ENCODE results near the gene CCNQ.

CCNQ gene

DNA sequence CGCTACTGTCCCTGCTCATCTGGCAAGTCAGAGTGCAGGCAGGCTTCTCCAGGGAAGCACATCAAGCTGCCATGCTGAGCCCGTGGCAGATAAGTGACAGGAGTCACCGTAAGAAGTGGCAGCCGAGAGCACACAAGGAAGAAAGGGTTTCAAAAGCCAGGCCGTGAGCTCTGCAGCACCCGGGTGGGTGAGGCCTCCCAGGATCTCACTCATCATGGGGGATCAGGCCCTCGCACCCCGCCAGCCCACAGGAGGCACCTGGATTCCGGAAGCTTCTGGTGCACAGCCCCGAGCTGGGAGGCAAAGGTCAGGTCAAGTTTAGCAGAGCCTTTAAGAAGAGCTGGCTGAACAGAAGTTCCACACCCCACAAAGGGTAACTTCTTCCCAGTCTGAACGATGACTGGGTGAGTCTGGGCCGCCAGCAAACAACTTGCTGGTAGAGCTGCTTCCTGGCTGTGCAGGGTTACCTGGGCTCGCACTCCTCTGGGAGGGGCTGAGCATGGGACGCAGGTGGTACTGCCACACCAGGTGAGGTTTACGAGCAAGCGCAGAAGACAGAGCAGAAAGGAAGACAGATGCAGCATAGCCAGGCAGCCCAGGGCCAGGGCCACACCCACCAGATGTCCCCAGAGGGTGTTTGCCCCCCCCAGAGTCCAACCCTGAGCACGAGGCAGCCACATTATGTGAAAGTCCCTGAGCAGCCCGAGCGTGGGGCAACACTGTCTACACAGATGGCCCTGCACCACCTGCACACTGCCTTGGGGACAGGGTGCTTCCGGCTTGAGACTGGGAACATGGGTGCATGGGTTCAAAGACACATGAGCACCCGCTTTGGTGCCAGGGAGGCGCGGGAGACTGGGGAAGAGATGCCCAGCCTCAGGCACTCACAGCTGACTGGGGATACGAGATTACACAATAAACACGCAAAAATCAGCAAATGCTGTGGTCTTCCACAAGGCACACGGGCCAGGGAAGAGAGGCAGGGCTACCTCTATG, 7.7 kb downstream of the CCNQ start:
- TF ChIP-seq GATA3 (IDR thresholded peaks at IDR 0.05; ENCODE audit: low read depth, low read length), result no peak
- TF ChIP-seq GATA2 (IDR thresholded peaks at IDR 0.05; ENCODE audit: low read depth, low read length), result no peak

DNA sequence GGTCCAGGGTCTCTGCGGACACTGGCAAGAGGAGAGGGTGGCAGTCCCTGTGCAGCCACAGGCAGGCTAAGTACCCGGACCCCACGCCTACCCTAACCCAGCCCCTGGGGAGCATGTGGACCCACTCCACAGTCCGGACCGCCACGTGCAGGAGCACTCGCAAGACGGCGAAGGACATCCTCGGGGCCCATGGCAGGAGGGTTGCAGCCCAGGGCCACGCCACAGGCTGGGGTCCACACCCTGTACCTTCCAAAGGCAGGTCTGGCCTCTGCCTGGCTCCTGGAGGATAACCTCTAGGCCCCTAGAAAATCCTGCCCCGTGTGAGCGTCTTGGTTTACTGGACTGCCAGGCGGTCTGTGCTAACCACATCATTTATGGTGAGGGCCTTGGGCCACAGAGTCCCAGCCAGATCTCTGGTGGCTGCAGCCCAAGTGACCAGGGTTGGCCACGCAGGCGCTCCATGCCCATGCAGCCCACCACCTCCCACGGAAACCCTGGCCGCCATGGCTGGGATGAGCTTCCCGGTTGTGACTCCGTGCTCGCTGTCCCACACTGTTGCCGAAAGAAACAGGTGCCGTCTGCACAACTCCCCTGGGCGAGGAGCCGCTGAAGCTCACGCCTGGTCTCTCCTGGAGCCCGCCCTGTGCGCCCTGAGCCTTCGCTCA, 10.0 kb downstream of the CCNQ start:
- TF ChIP-seq GATA2 (IDR thresholded peaks at IDR 0.05; ENCODE audit: low read depth, low read length), result no peak

DNA sequence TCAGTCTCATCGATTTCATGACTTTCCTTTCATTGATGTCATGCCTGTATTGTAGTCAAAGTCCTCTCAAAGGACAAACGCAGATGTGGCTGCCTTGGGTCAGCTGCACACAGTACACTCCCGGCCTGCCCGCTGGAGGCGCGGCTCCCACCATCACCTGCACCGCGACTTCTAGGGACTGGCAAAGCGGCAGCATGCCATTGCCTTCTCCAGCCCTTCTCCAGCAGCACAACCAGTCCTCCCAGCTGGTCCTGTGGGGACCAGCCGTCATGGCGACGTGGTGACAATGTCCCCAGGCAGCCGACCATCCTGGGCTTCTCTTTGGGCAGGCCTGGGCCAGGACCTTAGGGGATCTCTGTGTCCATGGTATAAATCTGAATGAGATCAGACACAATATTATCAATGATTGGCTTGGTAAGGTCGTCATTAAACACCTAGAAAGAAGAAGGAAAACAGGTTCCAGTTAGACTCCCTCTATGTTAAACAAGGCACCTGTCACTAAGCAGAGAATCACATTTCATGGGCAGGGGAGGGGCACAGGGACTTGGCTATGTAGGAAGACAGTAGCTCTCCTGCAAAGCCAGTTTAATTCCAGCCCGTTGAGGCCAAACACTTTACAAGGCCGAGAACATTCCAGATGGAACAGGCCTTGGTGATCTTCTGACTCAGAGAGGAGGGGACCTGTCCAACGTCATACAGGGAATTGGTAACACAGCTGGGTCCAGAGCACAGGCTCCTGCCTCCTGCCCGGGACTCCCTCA, 10.7 kb downstream of the CCNQ start:
- TF ChIP-seq GATA3 (IDR thresholded peaks at IDR 0.05; ENCODE audit: low read depth, low read length) (no peak), GATA2 (IDR thresholded peaks at IDR 0.05; ENCODE audit: low read depth, low read length) (no peak)

DNA sequence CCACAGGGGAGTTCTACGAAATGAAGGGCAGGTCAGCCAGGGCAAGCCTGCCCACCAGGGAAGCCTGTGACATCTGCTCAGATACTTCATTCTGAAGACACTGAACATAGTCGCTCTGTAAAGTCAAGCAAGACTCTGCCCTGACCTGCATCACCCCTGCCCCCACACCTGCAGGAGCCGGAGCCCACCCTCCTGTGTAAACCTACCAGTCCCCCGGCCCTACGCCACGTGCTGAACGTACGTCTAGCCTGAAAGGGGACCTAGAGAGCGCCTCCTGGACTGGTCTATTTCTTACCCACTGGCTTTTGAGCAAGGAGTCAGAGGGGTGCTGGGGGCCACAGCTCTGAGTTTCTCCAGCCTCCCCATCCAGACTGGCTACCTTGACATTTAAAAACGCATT, 11.6 kb downstream of the CCNQ start:
- TF ChIP-seq GATA2 (IDR thresholded peaks at IDR 0.05; ENCODE audit: low read depth, low read length) (no peak), GATA3 (IDR thresholded peaks at IDR 0.05; ENCODE audit: low read depth, low read length) (no peak)

DNA sequence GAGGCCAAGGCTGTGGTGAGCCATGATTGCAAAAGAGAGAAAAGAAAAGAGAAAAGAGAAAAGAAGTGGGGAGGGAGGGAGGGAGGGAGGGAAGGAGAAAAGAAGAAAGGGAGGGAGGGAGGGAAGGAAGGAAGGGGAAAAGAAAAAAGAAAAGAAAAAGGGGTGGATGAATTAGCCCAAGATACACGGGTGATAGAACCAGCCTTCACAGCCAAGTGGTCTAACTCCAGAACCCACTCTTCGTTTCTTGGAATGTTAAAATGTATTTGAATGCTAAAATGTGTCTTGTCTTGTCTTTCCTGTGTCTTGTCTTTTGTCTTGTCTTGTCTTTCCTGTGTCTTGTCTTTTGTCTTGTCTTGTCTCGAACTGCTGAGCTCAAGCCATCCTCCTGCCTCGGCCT, 13.1 kb downstream of the CCNQ start:
- TF ChIP-seq GATA3 (IDR thresholded peaks at IDR 0.05; ENCODE audit: low read depth, low read length) (no peak), GATA2 (IDR thresholded peaks at IDR 0.05; ENCODE audit: low read depth, low read length) (no peak)

DNA sequence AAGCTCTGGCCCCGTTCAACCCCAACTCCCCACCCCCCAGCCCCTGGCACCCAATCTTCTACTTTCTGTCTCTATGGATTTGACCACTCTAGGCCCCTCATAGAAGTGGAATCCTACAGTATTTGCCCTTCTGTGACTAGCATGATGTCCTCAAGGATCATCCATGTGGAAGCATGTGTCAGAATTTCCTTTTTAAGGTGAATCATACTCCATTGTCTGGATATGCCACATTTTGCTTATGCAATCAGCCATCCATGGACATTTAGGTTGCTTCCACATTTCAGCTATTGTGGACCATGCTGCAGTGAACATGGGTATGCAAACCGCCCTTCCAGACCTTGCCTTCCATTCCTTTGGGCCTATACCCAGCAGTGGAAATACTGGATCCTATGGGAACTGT, 15.5 kb downstream of the CCNQ start:
- TF ChIP-seq GATA3 (IDR thresholded peaks at IDR 0.05; ENCODE audit: low read depth, low read length), result no peak
- no peak for TF ChIP-seq GATA2 (IDR thresholded peaks at IDR 0.05; ENCODE audit: low read depth, low read length)

DNA sequence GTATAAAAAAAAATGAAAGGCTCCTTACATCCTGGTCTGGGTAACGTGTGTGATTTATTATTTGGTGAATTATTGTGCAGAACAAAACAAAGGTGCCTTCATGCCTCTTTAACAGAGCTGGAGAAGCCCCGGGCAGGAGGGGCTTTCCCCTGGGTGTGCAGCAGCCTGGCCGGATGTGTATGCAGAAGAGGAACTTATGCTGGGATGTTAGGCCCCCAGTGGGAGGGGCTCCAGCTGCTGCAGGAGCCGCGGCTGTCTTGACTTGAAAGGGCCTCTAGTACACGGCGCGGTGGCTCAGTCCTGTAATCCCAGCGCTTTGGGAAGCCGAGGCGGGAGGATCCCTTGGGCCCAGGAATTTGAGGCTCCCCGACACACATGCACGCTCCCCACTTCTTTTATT, 16.0 kb downstream of the CCNQ start:
- TF ChIP-seq GATA2 (IDR thresholded peaks at IDR 0.05; ENCODE audit: low read depth, low read length) (no peak), GATA3 (IDR thresholded peaks at IDR 0.05; ENCODE audit: low read depth, low read length) (no peak)

DNA sequence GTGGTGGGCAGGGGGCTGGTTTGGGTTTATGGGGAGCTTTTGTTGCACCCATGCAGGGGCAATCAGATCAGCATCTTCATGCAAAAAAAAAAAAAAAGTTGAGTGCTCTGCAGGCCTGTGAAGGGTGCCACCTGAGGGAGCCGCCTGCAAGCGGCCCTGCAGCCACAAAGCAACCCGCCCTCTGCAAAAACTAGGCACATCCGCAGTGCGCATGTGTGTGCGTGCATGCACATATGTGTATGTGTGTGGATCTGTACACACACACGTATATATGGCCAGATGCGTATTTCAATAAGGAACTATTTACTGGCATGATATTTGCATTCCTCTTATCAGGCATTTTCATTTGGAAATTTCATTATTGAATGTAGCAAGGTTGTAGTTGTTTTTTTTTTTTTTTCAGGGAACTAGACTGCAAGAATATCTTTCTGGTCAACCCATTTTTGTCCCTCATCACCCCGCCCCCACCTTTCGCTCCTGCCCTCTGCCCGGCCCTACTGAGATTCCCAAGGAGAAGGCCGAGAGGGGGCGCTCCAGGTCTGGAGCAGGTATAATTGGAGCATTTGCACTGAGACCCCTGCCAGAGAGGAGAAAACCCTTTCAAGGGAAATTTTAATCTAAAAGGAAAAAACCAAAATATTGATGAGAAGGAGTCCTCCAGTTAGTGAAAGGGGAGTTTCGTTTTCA, 18.1 kb downstream of the CCNQ start:
- TF ChIP-seq GATA2 (IDR thresholded peaks at IDR 0.05; ENCODE audit: low read depth, low read length) (no peak), GATA3 (IDR thresholded peaks at IDR 0.05; ENCODE audit: low read depth, low read length) (no peak)

DNA sequence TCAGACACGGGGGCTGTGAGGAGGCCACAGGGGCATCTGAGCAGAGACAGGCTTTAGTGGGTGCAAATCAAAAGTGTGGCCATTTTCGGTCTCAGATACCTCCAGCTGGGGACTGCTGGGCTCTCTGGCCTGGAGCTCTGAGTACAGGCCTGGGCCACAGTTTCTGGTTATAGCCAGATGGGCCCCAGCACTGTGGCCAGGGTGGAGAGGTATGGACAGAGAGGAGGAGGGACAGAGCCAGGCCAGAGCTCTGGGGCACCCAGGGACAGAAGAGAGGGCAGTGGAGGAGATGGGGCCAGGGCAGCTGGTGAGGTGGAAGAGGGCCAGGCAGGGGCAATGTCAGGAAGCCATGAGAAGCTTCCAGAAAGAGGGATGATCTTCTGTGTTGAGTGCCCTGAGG, 20.1 kb downstream of the CCNQ start:
- TF ChIP-seq GATA2 (IDR thresholded peaks at IDR 0.05; ENCODE audit: low read depth, low read length) (no peak), GATA3 (IDR thresholded peaks at IDR 0.05; ENCODE audit: low read depth, low read length) (no peak)

DNA sequence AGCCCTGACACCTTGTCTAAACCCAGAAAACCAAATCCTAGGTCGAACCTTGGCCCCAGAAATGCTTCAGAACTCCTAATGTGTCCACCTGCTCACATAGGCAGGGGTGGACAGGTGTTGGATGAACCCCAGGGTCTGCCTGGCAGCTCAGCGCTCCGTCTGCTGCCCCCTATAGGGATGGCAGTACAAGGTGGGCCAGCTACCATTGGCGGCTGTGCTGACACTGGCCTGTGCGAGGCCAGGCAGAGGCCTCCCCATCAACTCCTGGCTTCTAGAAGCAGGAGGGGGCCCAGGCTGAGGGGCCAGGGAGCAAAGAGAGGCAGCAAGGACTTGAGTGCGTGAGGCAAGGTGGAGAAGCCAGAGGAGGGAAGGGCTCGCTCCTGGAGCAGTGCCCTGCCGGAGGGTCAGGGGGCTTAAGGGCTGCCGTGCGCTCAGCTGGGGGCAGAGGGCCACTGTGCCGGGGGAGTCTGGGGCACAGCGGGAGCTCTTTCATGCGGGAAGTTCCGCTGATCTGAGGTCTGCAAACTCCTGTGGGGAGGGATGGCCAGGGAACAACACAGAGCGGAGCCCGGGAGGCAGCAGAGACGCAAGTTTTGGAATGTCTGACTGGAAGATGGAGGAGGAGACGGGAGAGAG, 20.6 kb downstream of the CCNQ start:
- TF ChIP-seq GATA2 (IDR thresholded peaks at IDR 0.05; ENCODE audit: low read depth, low read length) (no peak), GATA3 (IDR thresholded peaks at IDR 0.05; ENCODE audit: low read depth, low read length) (no peak)

DNA sequence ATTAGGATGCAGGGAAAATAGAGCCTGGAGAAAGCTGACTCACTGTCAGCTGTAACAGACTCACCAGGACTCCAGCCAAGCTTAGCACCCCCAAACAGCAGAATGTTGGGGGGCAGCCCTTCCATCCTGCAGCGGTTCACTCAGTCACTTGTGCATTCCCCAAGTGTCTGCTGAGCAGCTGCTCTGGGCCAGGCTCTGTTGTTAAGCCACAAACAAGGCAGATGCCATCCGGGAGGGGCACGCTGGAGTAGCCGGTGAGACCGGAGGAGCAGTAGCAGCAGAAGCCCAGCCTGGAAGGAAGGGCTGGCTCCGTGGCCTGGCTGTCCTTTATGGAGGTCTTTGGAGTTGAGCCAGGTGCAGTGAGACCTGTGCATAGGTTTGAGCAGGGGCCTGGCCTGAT, 22.0 kb downstream of the CCNQ start:
- TF ChIP-seq GATA3 (IDR thresholded peaks at IDR 0.05; ENCODE audit: low read depth, low read length) (no peak), GATA2 (IDR thresholded peaks at IDR 0.05; ENCODE audit: low read depth, low read length) (no peak)

DNA sequence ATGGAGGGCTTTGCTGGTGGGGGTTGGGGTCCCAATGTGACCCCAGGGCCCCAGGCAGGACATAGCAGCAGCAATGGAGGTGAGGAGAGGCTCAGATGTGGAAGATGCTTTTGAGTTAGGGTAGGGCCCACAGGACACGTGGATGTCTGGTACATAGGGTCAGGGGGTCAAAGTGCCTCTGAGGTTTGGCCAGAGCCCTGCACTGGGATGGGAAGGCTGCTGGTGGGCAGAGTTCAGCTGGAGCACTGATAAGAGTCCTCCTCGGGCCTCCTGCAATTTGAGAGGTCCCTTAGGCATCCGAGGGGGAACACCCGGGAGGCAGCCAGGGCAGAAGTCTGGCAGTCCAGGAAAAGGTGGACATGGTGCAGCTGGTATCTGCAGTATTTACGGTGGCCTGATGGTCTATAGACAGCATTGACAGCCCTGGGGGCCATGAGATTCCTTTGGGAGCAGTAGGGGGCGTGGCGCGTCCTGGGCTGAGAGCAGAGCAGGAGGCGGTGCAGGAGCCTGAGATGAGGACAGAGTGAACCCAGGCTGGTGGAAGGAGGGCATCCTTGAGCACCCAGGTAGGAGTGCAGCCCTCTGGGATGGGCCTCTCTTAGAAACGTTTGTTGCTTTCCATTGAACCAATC, 22.6 kb downstream of the CCNQ start:
- TF ChIP-seq GATA3 (IDR thresholded peaks at IDR 0.05; ENCODE audit: low read depth, low read length), result no peak
- TF ChIP-seq GATA2 (IDR thresholded peaks at IDR 0.05; ENCODE audit: low read depth, low read length), result no peak

DNA sequence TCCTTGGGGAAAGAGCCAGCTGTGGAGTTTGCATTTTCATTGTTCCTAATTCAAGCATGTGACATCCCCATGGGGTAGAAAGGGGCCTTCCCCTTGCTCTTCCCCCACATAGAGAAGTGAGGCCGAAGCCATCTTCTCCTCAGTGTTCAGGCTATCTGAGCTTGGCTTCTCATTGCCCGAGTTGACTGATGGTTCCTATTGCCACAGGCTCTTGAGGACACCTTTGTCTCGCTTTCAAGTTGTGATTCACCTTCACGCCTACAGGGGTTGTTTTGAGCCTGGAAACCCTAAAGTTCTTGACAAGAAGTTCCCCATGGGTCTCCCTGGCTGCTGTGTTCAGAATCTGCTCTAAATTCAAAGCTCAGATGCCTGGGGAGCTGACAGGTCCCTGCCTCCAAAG, 25.0 kb downstream of the CCNQ start:
- no peak for TF ChIP-seq GATA2 (IDR thresholded peaks at IDR 0.05; ENCODE audit: low read depth, low read length)
- TF ChIP-seq GATA3 (IDR thresholded peaks at IDR 0.05; ENCODE audit: low read depth, low read length), result no peak
